Measurements from ENCODE around the gene PARD3.

GRCh38 chr10:34612938-34613337, 202.2 kb downstream of the PARD3 start:
- TF ChIP-seq CTCF (IDR thresholded peaks at IDR 0.05) = no peak
- TF ChIP-seq EP300 (IDR thresholded peaks at IDR 0.05) = no peak
